ENCODE measurements around the gene NCK2.
"Not testable (repeated sequence)": the region's sequence is repeated elsewhere in the genome, so short reads cannot be mapped to it uniquely, and the experiment has no call there.

Gene NCK2

GRCh38 chr2:105894327-105894944, 149.7 kb downstream of the NCK2 start:
- DNase-seq (ENCODE audit: low read depth): no peak

GRCh38 chr2:105895990-105896764, 151.5 kb downstream of the NCK2 start:
- DNase-seq (ENCODE audit: low read depth): no peak

GRCh38 chr2:105896765-105897163, 152.1 kb downstream of the NCK2 start:
- DNase-seq (ENCODE audit: low read depth): no peak

GRCh38 chr2:105897694-105898093, 153.0 kb downstream of the NCK2 start:
- not testable (repeated sequence) for DNase-seq (ENCODE audit: low read depth)

GRCh38 chr2:105903051-105903674, 158.5 kb downstream of the NCK2 start:
- no peak for DNase-seq (ENCODE audit: low read depth)

GRCh38 chr2:105904938-105905337, 160.2 kb downstream of the NCK2 start:
- DNase-seq (ENCODE audit: low read depth): no peak

- no peak for DNase-seq (ENCODE audit: low read depth)
Measured at GRCh38 chr2:105906481-105906880, 161.8 kb downstream of the NCK2 start.

GRCh38 chr2:105907184-105907583, 162.5 kb downstream of the NCK2 start:
- DNase-seq (ENCODE audit: low read depth): no peak

GRCh38 chr2:105909215-105909614, 164.5 kb downstream of the NCK2 start:
- DNase-seq (ENCODE audit: low read depth): no peak

GRCh38 chr2:105910497-105911238, 166.0 kb downstream of the NCK2 start:
- no peak for DNase-seq (ENCODE audit: low read depth)

- DNase-seq (ENCODE audit: low read depth): no peak
Measured at GRCh38 chr2:105911425-105911824, 166.7 kb downstream of the NCK2 start.

GRCh38 chr2:105912081-105912480, 167.4 kb downstream of the NCK2 start:
- no peak for DNase-seq (ENCODE audit: low read depth)

- no peak for DNase-seq (ENCODE audit: low read depth)
Measured at GRCh38 chr2:105915005-105915558, 170.4 kb downstream of the NCK2 start.

GRCh38 chr2:105917226-105917625, 172.5 kb downstream of the NCK2 start:
- no peak for DNase-seq (ENCODE audit: low read depth)

GRCh38 chr2:105917688-105918087, 173.0 kb downstream of the NCK2 start:
- DNase-seq (ENCODE audit: low read depth): no peak

- DNase-seq (ENCODE audit: low read depth): no peak
Measured at GRCh38 chr2:105919191-105919811, 174.6 kb downstream of the NCK2 start.

GRCh38 chr2:105919826-105920225, 175.1 kb downstream of the NCK2 start:
- DNase-seq (ENCODE audit: low read depth): peak; percentile 6

GRCh38 chr2:105924271-105924670, 179.6 kb downstream of the NCK2 start:
- DNase-seq (ENCODE audit: low read depth): no peak

GRCh38 chr2:105924932-105925331, 180.2 kb downstream of the NCK2 start:
- DNase-seq (ENCODE audit: low read depth): no peak

GRCh38 chr2:105925390-105925789, 180.7 kb downstream of the NCK2 start:
- DNase-seq (ENCODE audit: low read depth): no peak

GRCh38 chr2:105926960-105927678, 182.4 kb downstream of the NCK2 start:
- DNase-seq (ENCODE audit: low read depth): no peak
